ENCODE measurements around the gene C15orf39. TPM values are rescaled to one million over a fixed set of nuclear protein-coding genes. Genes with fewer than 3 reads are reported as not detected.

Gene C15orf39
- total and polyA plus RNA-seq, 2 experiments from 2014 or later, result 13.4 to 54.1 TPM

DNA sequence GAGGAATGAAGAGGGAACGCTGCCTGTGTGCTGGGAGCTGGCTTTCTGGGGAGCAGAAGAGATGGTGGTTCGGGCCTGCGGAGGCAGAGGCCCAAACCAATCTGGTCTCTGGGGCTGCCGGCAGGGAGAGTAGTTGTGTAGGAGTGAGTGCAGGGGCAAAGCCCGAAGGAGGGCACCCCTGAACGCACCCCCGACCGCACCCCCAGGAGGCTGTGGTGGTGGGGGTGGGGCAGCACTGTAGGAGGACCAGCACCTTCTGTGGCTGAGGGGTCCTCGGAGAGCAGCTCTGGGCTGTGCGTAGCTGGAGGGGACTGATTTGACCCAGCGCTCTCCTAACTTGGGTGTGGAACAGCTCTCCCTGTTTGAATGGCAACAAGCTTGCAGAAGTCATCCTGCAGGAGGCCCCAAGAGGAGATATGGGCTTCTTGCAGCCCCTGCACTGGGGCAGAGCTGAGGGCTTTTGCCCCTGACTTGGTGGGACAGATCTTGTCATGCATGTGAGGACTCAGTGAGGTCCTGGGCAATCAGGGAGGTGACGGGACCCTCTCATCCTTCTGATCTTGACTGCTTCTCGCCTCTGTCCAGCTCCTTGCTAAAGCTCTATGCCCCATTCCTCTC lies 26.1 kb downstream of the C15orf39 start (continued):
- TF ChIP-seq ZNF462 (CRISPR knock-in tag; IDR thresholded peaks at IDR 0.05) (no peak), EZH2phosphoT487 (IDR thresholded peaks at IDR 0.05; ENCODE audit: unreplicated experiment) (no peak), ZNF331 (CRISPR knock-in tag; IDR thresholded peaks at IDR 0.05; ENCODE audit: low read depth) (no peak), JUNB (IDR thresholded peaks at IDR 0.05; ENCODE audit: unreplicated experiment) (no peak), CREB1 (CRISPR knock-in tag; IDR thresholded peaks at IDR 0.05; ENCODE audit: low read depth) (no peak), ETS1 (IDR thresholded peaks at IDR 0.05) (no peak), POLR2AphosphoS5 (IDR thresholded peaks at IDR 0.05; ENCODE audit: low read depth) (no peak), ZNF114 (CRISPR knock-in tag; IDR thresholded peaks at IDR 0.05) (no peak), CTCF (conservative IDR thresholded peaks at IDR 0.05; ENCODE audit: low read depth in 2 of 2) (no peak), STAT1 (IDR thresholded peaks at IDR 0.05; ENCODE audit: unreplicated experiment) (no peak), NANOG (IDR thresholded peaks at IDR 0.05; ENCODE audit: borderline replicate concordance) (no peak)

Data from GM23338 (cell line).